Lower lobe of right lung (tissue), 2 donors: ENCODE results near the gene USF2. TPM values are rescaled to one million over a fixed set of nuclear protein-coding genes. Genes with fewer than 3 reads are reported as not detected.

Experiments used
- ATAC-seq, 2 donors: fragments of 200-7000 bp; cut with Tn5 transposase; one replicate each; pipeline ENCODE4 v1.9.1; 2020 to 2022; ENCODE audit warnings: mild to moderate bottlenecking in 2 of 2, moderate library complexity in 2 of 2
- DNase-seq: peaks from one replicate; pipeline ENCODE4 v3.0.0-alpha.2; 2020
- H3K27ac ChIP-seq: fragments of 200-600 bp; one replicate; pipeline ENCODE4 v1.8.0; 2022
- H3K27me3 ChIP-seq: fragments of 200-600 bp; one replicate; pipeline ENCODE4 v1.8.0; 2022; ENCODE audit warnings: low read depth
- H3K36me3 ChIP-seq: fragments of 200-600 bp; one replicate; pipeline ENCODE4 v1.8.0; 2022; ENCODE audit warnings: mild to moderate bottlenecking
- H3K4me1 ChIP-seq: fragments of 200-600 bp; one replicate; pipeline ENCODE4 v1.8.0; 2022
- H3K4me3 ChIP-seq: fragments of 200-600 bp; one replicate; pipeline ENCODE4 v1.8.0; 2022; ENCODE audit warnings: mild to moderate bottlenecking
- H3K9me3 ChIP-seq: fragments of 200-600 bp; one replicate; pipeline ENCODE4 v1.8.0; 2022
- CTCF ChIP-seq: fragments of 200-600 bp; IDR thresholded peaks from one replicate; pipeline ENCODE4 v1.8.0; 2022; ENCODE audit warnings: antibody characterized with exemption, mild to moderate bottlenecking
- intact Hi-C: fragments of 100-400 bp; cut with DNase I; formaldehyde crosslinking; loops from one replicate; pipeline ENCODE4 v1.11.0; 2022
- total RNA-seq: library from RNA; stranded (reverse); fragmentation: NEBNext Ultra II Directional; extraction: Animal tissue kit (Norgen Biotek cat#: 25700); gene quantifications from one replicate; pipeline ENCODE4 v1.2.1, GENCODE V29; 2021
- donor health status: DM: no; HTN: yes; CAD: no; lungs with severe emphysema.

The USF2 gene
- total RNA-seq, 1 donor from 2014 or later, result 171 TPM

GRCh38 chr19:35306473-35307246 lies 37.9 kb downstream of the USF2 start:
- DNase-seq, result no peak
- no peak for ATAC-seq
- no peak for TF ChIP-seq CTCF
- H3K4me1 ChIP-seq, result no peaks in the 10 kb centered on the region
- no peak overlapping the region for H3K27ac ChIP-seq
- H3K9me3 ChIP-seq, result no peaks in the 10 kb centered on the region
- intact Hi-C loops, result no loop called here
- no peaks in the 10 kb centered on the region for H3K36me3 ChIP-seq
- H3K27me3 ChIP-seq, result peaks cover 5% of the 10 kb centered on the region
- H3K4me3 ChIP-seq, result no peak overlapping the region

DNA sequence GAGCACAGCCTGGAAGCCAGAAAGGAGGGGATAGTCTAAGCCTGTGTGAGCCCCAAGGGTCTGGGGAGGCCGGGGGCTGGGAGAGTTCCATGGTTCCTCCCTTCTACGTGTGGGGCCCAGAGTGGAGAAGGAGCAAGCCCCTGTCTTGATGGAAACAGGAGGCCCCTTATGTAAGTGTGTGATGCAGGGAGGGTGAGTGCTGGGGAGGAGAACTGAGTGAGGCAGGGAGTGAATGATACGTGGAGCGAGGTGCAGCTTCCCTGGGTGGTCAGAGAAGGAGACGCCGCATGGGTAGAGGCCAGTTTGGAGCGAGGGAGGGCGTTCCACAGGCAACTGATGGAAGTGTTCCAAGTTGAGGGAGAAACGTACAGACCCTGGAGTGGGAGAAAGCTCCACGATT lies 39.2 kb downstream of the USF2 start:
- no peak for DNase-seq

DNA sequence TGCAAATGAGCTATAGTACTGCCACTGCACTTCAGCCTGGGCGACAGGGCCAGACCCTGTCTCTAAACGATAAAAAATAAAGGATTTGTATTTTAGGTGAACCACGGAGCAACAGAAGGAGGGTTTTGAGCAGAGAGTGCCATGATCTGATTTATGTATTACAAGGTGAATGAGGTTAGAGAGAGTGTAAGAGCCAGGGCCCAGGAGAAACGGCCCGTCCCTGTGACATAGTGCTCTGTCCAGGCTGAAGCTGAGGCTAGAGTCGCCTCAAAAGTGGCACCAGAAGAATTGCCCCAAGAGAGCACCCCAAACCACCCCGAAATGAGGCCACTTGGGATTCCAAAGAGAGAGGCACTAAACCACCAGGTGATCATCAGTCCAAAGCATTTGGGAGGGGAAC lies 40.1 kb downstream of the USF2 start:
- H3K27ac ChIP-seq, result no peak overlapping the region
- intact Hi-C loops, result no loop called here
- H3K36me3 ChIP-seq, result no peaks in the 10 kb centered on the region
- ATAC-seq (no peak), DNase-seq (no peak)
- H3K27me3 ChIP-seq, result peaks cover 5% of the 10 kb centered on the region
- H3K4me3 ChIP-seq, result no peak overlapping the region
- no peaks in the 10 kb centered on the region for H3K9me3 ChIP-seq
- no peaks in the 10 kb centered on the region for H3K4me1 ChIP-seq
- TF ChIP-seq CTCF, result no peak

More for the DNA sequence above, 39.2 kb downstream of the USF2 start:
- no peak for ATAC-seq
- Histone ChIP-seq H3K27ac (no peak overlapping the region), H3K36me3 (no peaks in the 10 kb centered on the region), H3K4me1 (no peaks in the 10 kb centered on the region), H3K27me3 (peaks cover 5% of the 10 kb centered on the region), H3K9me3 (no peaks in the 10 kb centered on the region), H3K4me3 (no peak overlapping the region)
- TF ChIP-seq CTCF, result no peak
- intact Hi-C loops, result no loop called here

- no peak overlapping the region for H3K27ac ChIP-seq
- no peak for TF ChIP-seq CTCF
- no peaks in the 10 kb centered on the region for H3K9me3 ChIP-seq
- H3K4me3 ChIP-seq, result no peak overlapping the region
- peak; percentile 40 to 84 for ATAC-seq
- peaks cover 5% of the 10 kb centered on the region for H3K27me3 ChIP-seq
- DNase-seq, result no peak
- no peaks in the 10 kb centered on the region for H3K4me1 ChIP-seq
- no peaks in the 10 kb centered on the region for H3K36me3 ChIP-seq
- intact Hi-C loops, result no loop called here
Measured at GRCh38 chr19:35309481-35310279, 40.9 kb downstream of the USF2 start.

GRCh38 chr19:35310331-35310730 lies 41.6 kb downstream of the USF2 start:
- ATAC-seq, result no peak
- no peak overlapping the region for H3K4me3 ChIP-seq
- DNase-seq, result no peak
- no peaks in the 10 kb centered on the region for H3K9me3 ChIP-seq
- intact Hi-C loops, result no loop called here
- H3K27me3 ChIP-seq, result peaks cover under 1% of the 10 kb centered on the region
- no peak overlapping the region for H3K27ac ChIP-seq
- no peaks in the 10 kb centered on the region for H3K36me3 ChIP-seq
- no peak for TF ChIP-seq CTCF
- no peaks in the 10 kb centered on the region for H3K4me1 ChIP-seq
